Tongue (tissue), 2 donors: ENCODE data around the gene HDAC1. TPM values are rescaled to one million over a fixed set of nuclear protein-coding genes. Genes with fewer than 3 reads are reported as not detected.
A peak's percentile ranks its signal among the peaks of the same experiment; 100 is the strongest.
"Not testable (repeated sequence)": the region's sequence is repeated elsewhere in the genome, so short reads cannot be mapped to it uniquely, and the experiment has no call there.

Experiments used
- DNase-seq: peaks from one replicate; pipeline ENCODE4 v3.0.0-alpha.2; 2015
- total RNA-seq: library from RNA; depleted of rRNA; stranded (reverse); fragments of >200 nt; gene quantifications from one replicate; pipeline ENCODE4 v1.2.3, GENCODE V29; 2014

HDAC1 gene
- total RNA-seq, 1 donor from 2014 or later: 58.3 TPM

- DNase-seq: no peak
Measured at GRCh38 chr1:32274646-32275340, 17.1 kb upstream of the HDAC1 start.

- peak; percentile 40 for DNase-seq
Measured at GRCh38 chr1:32275424-32275823, 16.5 kb upstream of the HDAC1 start.

- DNase-seq: peak; percentile 29
Measured at GRCh38 chr1:32276032-32276782, 15.7 kb upstream of the HDAC1 start.

- DNase-seq: not testable (repeated sequence)
Measured at GRCh38 chr1:32284777-32285176, 7.1 kb upstream of the HDAC1 start.

GRCh38 chr1:32285658-32286057 is 6.2 kb upstream of the HDAC1 start:
- no peak for DNase-seq

GRCh38 chr1:32286763-32287162 is 5.1 kb upstream of the HDAC1 start:
- DNase-seq: no peak

- DNase-seq: no peak
Measured at GRCh38 chr1:32289256-32289655, 2.6 kb upstream of the HDAC1 start.

- no peak for DNase-seq
Measured at GRCh38 chr1:32291145-32291707, 657 bp upstream of the HDAC1 start.

- not testable (repeated sequence) for DNase-seq
Measured at GRCh38 chr1:32298211-32298610, 6.3 kb downstream of the HDAC1 start.

GRCh38 chr1:32299327-32299726 is 7.4 kb downstream of the HDAC1 start:
- DNase-seq: no peak

- DNase-seq: no peak
Measured at GRCh38 chr1:32303358-32303757, 11.5 kb downstream of the HDAC1 start.

GRCh38 chr1:32303997-32304622 is 12.2 kb downstream of the HDAC1 start:
- no peak for DNase-seq

GRCh38 chr1:32305310-32305709 is 13.4 kb downstream of the HDAC1 start:
- DNase-seq: no peak

GRCh38 chr1:32307324-32307723 is 15.4 kb downstream of the HDAC1 start:
- DNase-seq: no peak

- DNase-seq: no peak
Measured at GRCh38 chr1:32309960-32310359, 18.1 kb downstream of the HDAC1 start.

- DNase-seq: no peak
Measured at GRCh38 chr1:32311709-32312393, 20.0 kb downstream of the HDAC1 start.

GRCh38 chr1:32316903-32317277 is 25.0 kb downstream of the HDAC1 start:
- no peak for DNase-seq

GRCh38 chr1:32318127-32318869 is 26.4 kb downstream of the HDAC1 start:
- DNase-seq: no peak

- DNase-seq: no peak
Measured at GRCh38 chr1:32321712-32322291, 29.9 kb downstream of the HDAC1 start.

- no peak for DNase-seq
Measured at GRCh38 chr1:32327204-32327603, 35.3 kb downstream of the HDAC1 start.

- DNase-seq: no peak
Measured at GRCh38 chr1:32329931-32330466, 38.1 kb downstream of the HDAC1 start.
